OCI-LY3 (cell line): ENCODE data around the gene FOXP3.

Source experiments
- H2AFZ ChIP-seq: fragments of 200-600, 300-600 bp; shearing (Covaris generic); 2 replicates; pipeline ENCODE4 v1.6.0; 2014; ENCODE audit warnings: antibody characterized with exemption, low read depth, low read length
- H3K27ac ChIP-seq: fragments of 200-600, 300-600 bp; sonication (generic); 2 replicates; pipeline ENCODE4 v1.5.1; 2014; ENCODE audit warnings: mild to moderate bottlenecking, low read length, moderate library complexity, mixed read lengths
- H3K27me3 ChIP-seq: fragments of 200-600, 300-600 bp; sonication (generic); 2 replicates; pipeline ENCODE4 v1.6.1; 2014; ENCODE audit warnings: low read depth, low read length, mixed read lengths
- H3K36me3 ChIP-seq: fragments of 200-600, 300-600 bp; sonication (generic); replicated peaks from 2 replicates; pipeline ENCODE3; 2014; ENCODE audit warnings: low read depth, low read length, mixed read lengths
- H3K4me1 ChIP-seq: fragments of 300-600, 200-600 bp; sonication (generic); 2 replicates; pipeline ENCODE4 v1.6.1; 2014; ENCODE audit warnings: low read length, mixed read lengths
- H3K4me2 ChIP-seq: fragments of 200-600, 300-600 bp; sonication (generic); 2 replicates; pipeline ENCODE4 v1.6.1; 2014; ENCODE audit warnings: low read length, mixed read lengths
- H3K4me3 ChIP-seq: fragments of 300-600, 200-600 bp; sonication (generic); 2 replicates; pipeline ENCODE4 v1.5.1; 2014; ENCODE audit warnings: antibody characterized with exemption, mild to moderate bottlenecking, low read length, moderate library complexity
- H3K79me2 ChIP-seq: fragments of 300-600, 200-600 bp; shearing (Covaris generic); 2 replicates; pipeline ENCODE4 v1.6.1; 2014; ENCODE audit warnings: mild to moderate bottlenecking, low read length, mixed read lengths
- H3K9ac ChIP-seq: fragments of 300-600, 200-600 bp; shearing (Covaris generic); 2 replicates; pipeline ENCODE4 v1.6.0; 2014; ENCODE audit warnings: mild to moderate bottlenecking, low read length, moderate library complexity
- H3K9me3 ChIP-seq: fragments of 200-600, 300-600 bp; shearing (Covaris generic); 2 replicates; pipeline ENCODE4 v1.6.1; 2014; ENCODE audit warnings: low read length, mixed read lengths; ENCODE audit not compliant: insufficient read depth
- H4K20me1 ChIP-seq: fragments of 200-600, 300-600 bp; sonication (generic); 2 replicates; pipeline ENCODE4 v1.6.1; 2016; ENCODE audit warnings: low read length, mixed read lengths; ENCODE audit not compliant: insufficient read depth
- EZH2phosphoT487 ChIP-seq: fragments of 200-600 bp; shearing (Covaris generic); IDR thresholded peaks from 2 replicates; pipeline ENCODE4 v1.6.1; 2018; ENCODE audit warnings: antibody characterized with exemption, mixed run types, low read depth
- TF ChIP-seq, protein P1 (sequence below): fragments of 200-600, 300-600 bp; sonication (generic); IDR thresholded peaks from 2 replicates; pipeline ENCODE4 v1.5.1; 2014; ENCODE audit warnings: antibody characterized with exemption, low read length, low read depth

Gene FOXP3

DNA sequence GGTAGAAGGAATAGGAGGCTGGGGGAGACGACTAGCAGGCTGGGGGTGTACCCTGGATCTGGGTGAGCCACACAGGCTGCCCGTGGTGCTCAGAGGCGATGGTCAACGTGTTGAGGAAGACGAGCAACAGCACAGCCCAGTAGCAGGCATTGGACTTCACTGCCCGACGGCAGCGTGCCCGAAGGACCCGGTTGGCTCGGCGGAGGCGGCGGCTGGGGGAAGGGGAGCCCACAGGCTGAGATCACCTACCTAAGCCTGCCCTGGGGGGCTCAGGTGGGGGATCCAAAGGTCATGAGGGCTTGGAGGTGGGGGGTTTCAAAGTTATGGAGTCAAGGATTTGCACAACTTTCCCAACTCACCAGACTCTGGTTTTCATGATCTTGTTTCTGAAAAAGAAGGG lies 38.7 kb downstream of the FOXP3 start:
- H3K4me1 ChIP-seq: peaks cover 5% of the 10 kb centered on the region; the same call in 1 of the 2 replicates
- H2AFZ ChIP-seq: no peak overlapping the region
- H3K79me2 ChIP-seq: no peaks in the 10 kb centered on the region
- no peak overlapping the region for H3K9ac ChIP-seq
- H3K27me3 ChIP-seq: no peaks in the 10 kb centered on the region
- H3K4me2 ChIP-seq: no peak overlapping the region
- TF ChIP-seq, protein P1, sequence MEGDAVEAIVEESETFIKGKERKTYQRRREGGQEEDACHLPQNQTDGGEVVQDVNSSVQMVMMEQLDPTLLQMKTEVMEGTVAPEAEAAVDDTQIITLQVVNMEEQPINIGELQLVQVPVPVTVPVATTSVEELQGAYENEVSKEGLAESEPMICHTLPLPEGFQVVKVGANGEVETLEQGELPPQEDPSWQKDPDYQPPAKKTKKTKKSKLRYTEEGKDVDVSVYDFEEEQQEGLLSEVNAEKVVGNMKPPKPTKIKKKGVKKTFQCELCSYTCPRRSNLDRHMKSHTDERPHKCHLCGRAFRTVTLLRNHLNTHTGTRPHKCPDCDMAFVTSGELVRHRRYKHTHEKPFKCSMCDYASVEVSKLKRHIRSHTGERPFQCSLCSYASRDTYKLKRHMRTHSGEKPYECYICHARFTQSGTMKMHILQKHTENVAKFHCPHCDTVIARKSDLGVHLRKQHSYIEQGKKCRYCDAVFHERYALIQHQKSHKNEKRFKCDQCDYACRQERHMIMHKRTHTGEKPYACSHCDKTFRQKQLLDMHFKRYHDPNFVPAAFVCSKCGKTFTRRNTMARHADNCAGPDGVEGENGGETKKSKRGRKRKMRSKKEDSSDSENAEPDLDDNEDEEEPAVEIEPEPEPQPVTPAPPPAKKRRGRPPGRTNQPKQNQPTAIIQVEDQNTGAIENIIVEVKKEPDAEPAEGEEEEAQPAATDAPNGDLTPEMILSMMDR: no peak
- no peak for TF ChIP-seq EZH2phosphoT487
- no peaks in the 10 kb centered on the region for H3K36me3 ChIP-seq
- H3K27ac ChIP-seq: no peak overlapping the region
- no peaks in the 10 kb centered on the region for H3K9me3 ChIP-seq
- no peaks in the 10 kb centered on the region for H4K20me1 ChIP-seq
- H3K4me3 ChIP-seq: no peak overlapping the region

DNA sequence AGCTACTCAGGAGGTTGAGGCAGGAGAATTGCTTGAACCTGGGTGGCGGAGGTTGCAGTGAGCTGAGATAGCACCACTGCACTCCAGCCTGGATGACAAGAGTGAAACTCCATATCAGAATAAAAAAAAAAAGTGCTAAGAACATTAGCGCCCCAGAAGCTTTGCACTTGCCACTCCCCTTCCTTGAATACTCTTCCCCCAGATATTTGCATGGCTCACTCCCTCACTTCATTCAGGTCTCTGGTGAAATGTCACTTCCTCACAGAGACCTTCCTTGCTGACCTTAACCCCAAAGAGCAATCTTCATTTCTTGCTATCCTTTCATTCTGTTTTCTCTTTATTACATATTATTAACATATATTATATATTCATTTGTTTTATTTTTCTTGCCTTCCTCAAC lies 42.6 kb downstream of the FOXP3 start:
- no peak overlapping the region for H2AFZ ChIP-seq
- H3K9ac ChIP-seq: no peak overlapping the region
- peaks cover 7% of the 10 kb centered on the region for H3K4me1 ChIP-seq
- H3K79me2 ChIP-seq: no peaks in the 10 kb centered on the region
- H3K36me3 ChIP-seq: no peaks in the 10 kb centered on the region
- no peaks in the 10 kb centered on the region for H3K27me3 ChIP-seq
- H3K4me3 ChIP-seq: no peak overlapping the region
- H3K27ac ChIP-seq: no peak overlapping the region
- H4K20me1 ChIP-seq: no peaks in the 10 kb centered on the region
- no peak for TF ChIP-seq EZH2phosphoT487
- TF ChIP-seq, protein P1: no peak
- no peaks in the 10 kb centered on the region for H3K9me3 ChIP-seq
- H3K4me2 ChIP-seq: no peak overlapping the region

DNA sequence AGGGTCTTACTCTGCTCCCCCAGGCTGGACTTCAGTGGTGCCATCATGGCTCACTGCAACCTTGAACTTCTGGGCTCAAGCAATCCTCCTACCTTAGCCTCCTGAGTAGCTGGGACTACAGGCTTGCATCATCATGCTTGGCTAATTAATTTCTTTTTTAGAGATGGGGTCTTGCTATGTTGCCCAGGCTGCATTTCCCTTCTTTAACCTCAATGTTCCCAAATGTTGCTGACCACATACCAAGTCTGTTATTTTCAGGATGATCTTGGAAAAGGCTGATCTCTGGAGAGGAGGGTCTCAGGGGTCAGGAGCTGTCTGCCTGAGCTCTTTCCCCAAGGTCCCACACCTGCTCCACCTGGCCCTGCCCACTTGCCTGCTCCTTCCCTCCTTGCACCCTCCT lies 44.4 kb downstream of the FOXP3 start:
- Histone ChIP-seq H3K79me2 (no peaks in the 10 kb centered on the region), H3K9ac (no peak overlapping the region), H3K4me1 (peaks cover 7% of the 10 kb centered on the region), H3K9me3 (no peaks in the 10 kb centered on the region), H3K4me2 (no peak overlapping the region), H3K27ac (no peak overlapping the region), H3K4me3 (no peak overlapping the region), H3K27me3 (no peaks in the 10 kb centered on the region), H3K36me3 (no peaks in the 10 kb centered on the region), H4K20me1 (no peaks in the 10 kb centered on the region), H2AFZ (no peak overlapping the region)
- TF ChIP-seq, protein P1: no peak
- TF ChIP-seq EZH2phosphoT487: no peak

DNA sequence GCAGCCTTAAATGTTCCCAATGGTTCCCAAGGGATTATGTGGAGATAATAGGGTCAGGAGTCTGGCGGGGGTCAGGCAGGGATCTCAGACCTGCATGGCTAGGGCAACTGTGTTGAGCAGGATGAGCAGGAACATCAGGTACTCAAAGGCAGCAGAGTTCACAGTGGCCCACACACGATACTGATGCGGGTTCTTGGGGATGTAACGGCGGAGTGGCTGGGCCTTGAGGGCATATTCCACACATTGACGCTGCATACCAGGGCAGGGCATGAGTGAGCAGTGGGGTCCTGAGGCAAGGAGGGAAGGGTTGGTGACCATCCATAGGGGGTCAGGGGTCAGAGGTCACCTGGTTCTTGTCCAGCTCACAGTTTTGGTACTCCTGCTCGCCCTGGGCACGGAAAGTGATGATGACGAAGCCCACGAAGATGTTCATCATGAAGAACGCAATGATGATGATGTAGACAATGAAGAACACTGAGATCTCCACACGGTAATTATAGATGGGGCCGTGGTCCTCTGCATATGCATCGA lies 49.4 kb downstream of the FOXP3 start:
- no peaks in the 10 kb centered on the region for H3K27me3 ChIP-seq
- TF ChIP-seq EZH2phosphoT487: no peak
- TF ChIP-seq, protein P1: no peak

More for the DNA sequence above, 49.4 kb downstream of the FOXP3 start:
- no peak overlapping the region for H3K27ac ChIP-seq
- H3K4me2 ChIP-seq: no peak overlapping the region
- peaks cover 7% of the 10 kb centered on the region for H3K4me1 ChIP-seq
- no peak overlapping the region for H2AFZ ChIP-seq
- H3K9ac ChIP-seq: no peak overlapping the region
- no peak overlapping the region for H3K4me3 ChIP-seq
- H4K20me1 ChIP-seq: no peaks in the 10 kb centered on the region
- H3K9me3 ChIP-seq: no peaks in the 10 kb centered on the region
- no peaks in the 10 kb centered on the region for H3K79me2 ChIP-seq
- no peaks in the 10 kb centered on the region for H3K36me3 ChIP-seq
